Sigmoid colon (tissue), 7 donors: ENCODE results near the gene BOD1L2. TPM values are rescaled to one million over a fixed set of nuclear protein-coding genes. Genes with fewer than 3 reads are reported as not detected.

Experiments
- DNase-seq: peaks from one replicate; pipeline ENCODE4 v3.0.0-alpha.2; 2019
- H3K27ac ChIP-seq, 4 donors: fragments of 200-600 bp; sonication (generic); one replicate each; pipeline ENCODE4 v1.5.1; 2016 to 2019; ENCODE audit warnings: mild to moderate bottlenecking in 1 of 4
- H3K27me3 ChIP-seq, 3 donors: fragments of 200-600 bp; sonication (generic); one replicate each; pipeline ENCODE4 v1.5.1; 2019; ENCODE audit warnings: mild to moderate bottlenecking in 1 of 3
- H3K36me3 ChIP-seq, 4 donors: fragments of 200-600 bp; sonication (generic); one replicate each; pipeline ENCODE4 v1.5.1; 2016 to 2019
- H3K4me1 ChIP-seq, 4 donors: fragments of 200-600 bp; sonication (generic); one replicate each; pipeline ENCODE4 v1.5.1; 2017 to 2019
- H3K4me3 ChIP-seq, 4 donors: fragments of 200-600 bp; sonication (generic); one replicate each; pipeline ENCODE4 v1.5.1; 2017 to 2019; ENCODE audit warnings: mild to moderate bottlenecking in 2 of 4, moderate library complexity in 1 of 4
- H3K9me3 ChIP-seq, 4 donors: fragments of 200-600 bp in 3 of 4; sonication (generic) in 3 of 4; one replicate each; pipeline versions ENCODE4 v1.5.1 to v1.6.1; 2013 to 2019
- EP300 ChIP-seq, 4 donors: sonication (generic); formaldehyde crosslinking; IDR thresholded peaks; one replicate each; pipeline ENCODE4 v1.6.1; 2017; ENCODE audit warnings: antibody characterized with exemption in 4 of 4
- POLR2A ChIP-seq, 2 donors: fragments of 450-650 bp; IDR thresholded peaks; one replicate each; pipeline ENCODE4 v1.6.1; 2016; ENCODE audit warnings: antibody characterized with exemption in 2 of 2, mild to moderate bottlenecking in 2 of 2, moderate library complexity in 2 of 2
- POLR2AphosphoS5 ChIP-seq, 4 donors: sonication (generic); formaldehyde crosslinking; IDR thresholded peaks; one replicate each; pipeline ENCODE4 v1.6.1; 2017; ENCODE audit warnings: antibody characterized with exemption in 4 of 4
- WGBS, 2 donors: extraction: QIAGEN DNeasy Blood & Tissue Kit; methylation state at CpG; one replicate each; pipeline ENCODE4 v1.1.7; 2013; 5-methylcytosine and 5-hydroxymethylcytosine counted together
- intact Hi-C: fragments of 100-400 bp; cut with DNase I; formaldehyde crosslinking; loops from one replicate; pipeline ENCODE4 v1.15.1; 2023
- polyA plus RNA-seq, 3 donors: library from polyadenylated mRNA; stranded (reverse); fragments of 200-250 nt; gene quantifications; one replicate each; pipeline ENCODE4 v1.2.3, GENCODE V29; 2013
- total RNA-seq, 4 donors: library from RNA; depleted of rRNA; stranded (reverse); fragments of >200 nt; gene quantifications; one replicate each; pipeline ENCODE4 v1.1.0, GENCODE V29; 2016
- TF ChIP-seq, protein P1 (sequence below), 4 experiments: fragments of 450-650 bp in 3 of 4; fragments of 200-600 bp in 1 of 4; IDR thresholded peaks; one replicate each; pipeline ENCODE4 v1.5.1; 2016 to 2019; ENCODE audit warnings: antibody characterized with exemption in 4 of 4, mild to moderate bottlenecking in 3 of 4, moderate library complexity in 2 of 4
- donor health status: healthy with polysubstance abuse.
- donor health status: Bipolar disorder and iron deficiency.
- donor health status: healthy.

Gene BOD1L2
- total and polyA plus RNA-seq, 7 donors = not detected

DNA sequence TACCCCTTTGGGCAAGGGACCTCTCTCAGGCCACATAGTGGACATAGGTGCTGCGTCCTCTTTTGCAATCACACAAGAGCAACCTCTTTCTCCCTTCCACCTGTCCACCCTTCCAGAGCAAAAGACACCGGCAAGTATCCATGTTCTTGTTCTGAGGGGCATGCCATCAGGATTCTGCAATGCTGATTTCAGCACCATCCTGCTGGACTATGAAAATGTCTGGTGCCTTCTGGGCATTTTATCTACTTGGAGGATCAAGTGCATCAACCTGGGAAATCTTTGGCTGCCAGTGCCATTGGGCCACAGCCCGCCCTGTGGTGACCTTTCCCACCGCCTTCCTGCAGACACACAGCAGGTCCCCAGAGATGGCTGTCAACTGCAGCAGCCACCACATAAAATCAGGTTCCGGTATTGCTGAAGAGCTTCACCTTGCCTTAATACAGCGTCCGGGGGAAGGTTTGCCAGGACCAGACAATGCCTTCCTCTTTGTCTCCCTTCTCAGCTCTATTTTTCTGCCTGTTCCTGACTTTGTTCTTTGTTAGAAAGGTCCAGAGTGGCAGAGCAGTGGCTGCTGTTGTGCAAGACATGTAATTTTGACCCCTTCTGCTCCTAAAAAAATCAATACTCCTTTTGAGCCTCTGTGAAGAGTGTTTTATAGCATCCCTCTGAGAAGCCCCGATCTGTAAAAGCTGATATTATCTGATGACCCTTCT lies 18.5 kb upstream of the BOD1L2 start:
- Histone ChIP-seq H3K27ac (no peak overlapping the region), H3K9me3 (no peaks in the 10 kb centered on the region), H3K4me1 (no peaks in the 10 kb centered on the region), H3K36me3 (no peaks in the 10 kb centered on the region), H3K4me3 (no peak overlapping the region), H3K27me3 (peaks cover 0 to 23% (median 0%) of the 10 kb centered on the region in 3 donors)
- intact Hi-C loops = no loop called here
- TF ChIP-seq, protein P1, sequence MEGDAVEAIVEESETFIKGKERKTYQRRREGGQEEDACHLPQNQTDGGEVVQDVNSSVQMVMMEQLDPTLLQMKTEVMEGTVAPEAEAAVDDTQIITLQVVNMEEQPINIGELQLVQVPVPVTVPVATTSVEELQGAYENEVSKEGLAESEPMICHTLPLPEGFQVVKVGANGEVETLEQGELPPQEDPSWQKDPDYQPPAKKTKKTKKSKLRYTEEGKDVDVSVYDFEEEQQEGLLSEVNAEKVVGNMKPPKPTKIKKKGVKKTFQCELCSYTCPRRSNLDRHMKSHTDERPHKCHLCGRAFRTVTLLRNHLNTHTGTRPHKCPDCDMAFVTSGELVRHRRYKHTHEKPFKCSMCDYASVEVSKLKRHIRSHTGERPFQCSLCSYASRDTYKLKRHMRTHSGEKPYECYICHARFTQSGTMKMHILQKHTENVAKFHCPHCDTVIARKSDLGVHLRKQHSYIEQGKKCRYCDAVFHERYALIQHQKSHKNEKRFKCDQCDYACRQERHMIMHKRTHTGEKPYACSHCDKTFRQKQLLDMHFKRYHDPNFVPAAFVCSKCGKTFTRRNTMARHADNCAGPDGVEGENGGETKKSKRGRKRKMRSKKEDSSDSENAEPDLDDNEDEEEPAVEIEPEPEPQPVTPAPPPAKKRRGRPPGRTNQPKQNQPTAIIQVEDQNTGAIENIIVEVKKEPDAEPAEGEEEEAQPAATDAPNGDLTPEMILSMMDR (IDR thresholded peaks at IDR 0.05) = no peak
- TF ChIP-seq POLR2AphosphoS5 (IDR thresholded peaks at IDR 0.05) = no peak
- TF ChIP-seq POLR2A (IDR thresholded peaks at IDR 0.05) = no peak
- TF ChIP-seq EP300 (IDR thresholded peaks at IDR 0.05) = no peak
- DNase-seq = no peak
- 83 to 89% methylated on average over 8 of the region's 8 CpGs for WGBS, 2 donors

DNA sequence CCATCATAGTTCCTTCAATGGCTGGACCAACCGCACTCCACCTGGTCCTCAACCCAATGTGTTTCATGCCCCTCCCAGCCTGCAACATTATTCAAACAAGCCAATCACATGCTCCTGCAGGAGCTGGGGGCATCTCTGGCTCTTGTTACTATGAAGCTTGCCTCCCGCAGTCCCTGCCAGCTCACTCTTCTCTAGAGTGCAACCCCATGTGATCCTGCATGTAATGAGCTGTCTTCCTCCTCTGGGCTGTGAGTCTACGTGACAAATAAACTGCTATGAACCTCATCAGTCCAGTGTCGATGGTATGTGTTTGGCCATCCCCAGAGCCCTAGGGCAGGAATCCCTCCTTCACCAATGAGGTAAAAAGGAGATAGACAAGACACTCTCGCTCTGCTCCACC lies 15.8 kb upstream of the BOD1L2 start:
- intact Hi-C loops = no loop called here
- TF ChIP-seq EP300 (IDR thresholded peaks at IDR 0.05) = no peak
- no peak for TF ChIP-seq POLR2A (IDR thresholded peaks at IDR 0.05)
- Histone ChIP-seq H3K4me3 (no peak overlapping the region), H3K4me1 (no peaks in the 10 kb centered on the region), H3K27me3 (peaks cover 0 to 12% (median 0%) of the 10 kb centered on the region in 3 donors), H3K9me3 (no peaks in the 10 kb centered on the region), H3K36me3 (no peaks in the 10 kb centered on the region), H3K27ac (no peak overlapping the region)
- DNase-seq = no peak
- 90 to 92% methylated on average over 5 of the region's 5 CpGs for WGBS, 2 donors

DNA sequence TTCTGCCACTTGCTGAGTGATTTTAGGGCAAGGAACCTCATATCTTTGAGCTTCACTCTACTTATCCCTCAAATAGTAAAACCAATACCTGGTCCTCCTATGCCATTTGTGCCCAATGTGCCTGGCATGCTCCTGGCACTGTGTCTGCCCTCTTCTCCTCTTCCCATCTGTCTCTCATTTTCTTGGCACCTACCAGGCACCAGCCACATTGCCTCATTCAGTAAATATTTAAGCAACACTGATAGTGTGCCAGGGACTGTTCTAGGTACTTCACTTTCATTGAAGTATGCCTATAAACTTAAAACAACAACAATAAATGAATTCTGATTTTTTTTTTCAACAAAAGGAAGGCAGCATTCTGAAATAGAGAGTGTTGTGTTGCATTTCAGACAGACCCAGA lies 15.1 kb upstream of the BOD1L2 start:
- Histone ChIP-seq H3K4me3 (no peak overlapping the region), H3K36me3 (no peaks in the 10 kb centered on the region), H3K27ac (no peak overlapping the region), H3K9me3 (no peaks in the 10 kb centered on the region), H3K27me3 (peaks cover 0 to 12% (median 0%) of the 10 kb centered on the region in 3 donors), H3K4me1 (no peaks in the 10 kb centered on the region)
- DNase-seq = no peak
- intact Hi-C loops = no loop called here
- TF ChIP-seq, protein P1 (IDR thresholded peaks at IDR 0.05) = no peak
- TF ChIP-seq EP300 (IDR thresholded peaks at IDR 0.05) (no peak), POLR2A (IDR thresholded peaks at IDR 0.05) (no peak), POLR2AphosphoS5 (IDR thresholded peaks at IDR 0.05) (no peak)

DNA sequence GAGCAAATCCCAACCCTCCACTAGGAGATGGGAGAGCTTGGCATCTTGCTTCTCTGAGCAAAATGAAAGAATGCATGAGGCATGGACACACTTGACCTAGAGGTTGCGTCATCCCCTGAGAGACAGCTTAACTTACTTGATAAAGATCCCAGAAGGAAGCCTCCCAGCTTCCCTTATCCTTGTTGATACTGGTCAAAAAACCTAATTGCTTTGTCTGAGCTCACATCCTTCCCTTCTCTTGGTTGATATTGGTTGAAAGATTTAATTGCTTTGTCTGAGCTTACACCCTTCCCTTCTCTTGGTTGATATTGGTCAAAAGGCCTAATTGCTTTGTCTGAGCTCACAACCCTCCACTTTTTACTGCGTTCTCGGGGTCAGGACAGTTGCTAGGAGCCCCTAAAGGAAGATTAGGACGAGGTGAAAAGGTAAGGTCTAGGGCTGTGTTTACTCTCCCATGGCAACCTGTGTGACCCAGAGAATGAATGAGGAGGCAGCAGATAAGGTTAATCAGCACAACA lies 12.2 kb upstream of the BOD1L2 start:
- no peaks in the 10 kb centered on the region for H3K9me3 ChIP-seq
- no peaks in the 10 kb centered on the region for H3K36me3 ChIP-seq
- H3K27ac ChIP-seq = no peak overlapping the region
- H3K27me3 ChIP-seq = no peaks in the 10 kb centered on the region
- no peak overlapping the region for H3K4me3 ChIP-seq
- intact Hi-C loops = no loop called here
- no peaks in the 10 kb centered on the region for H3K4me1 ChIP-seq
- no peak for DNase-seq
- WGBS, 2 donors = 31 to 58% methylated on average over 4 of the region's 4 CpGs
- no peak for TF ChIP-seq EP300 (IDR thresholded peaks at IDR 0.05)
- TF ChIP-seq, protein P1 (IDR thresholded peaks at IDR 0.05) = no peak
- no peak for TF ChIP-seq POLR2AphosphoS5 (IDR thresholded peaks at IDR 0.05)
- TF ChIP-seq POLR2A (IDR thresholded peaks at IDR 0.05) = no peak

DNA sequence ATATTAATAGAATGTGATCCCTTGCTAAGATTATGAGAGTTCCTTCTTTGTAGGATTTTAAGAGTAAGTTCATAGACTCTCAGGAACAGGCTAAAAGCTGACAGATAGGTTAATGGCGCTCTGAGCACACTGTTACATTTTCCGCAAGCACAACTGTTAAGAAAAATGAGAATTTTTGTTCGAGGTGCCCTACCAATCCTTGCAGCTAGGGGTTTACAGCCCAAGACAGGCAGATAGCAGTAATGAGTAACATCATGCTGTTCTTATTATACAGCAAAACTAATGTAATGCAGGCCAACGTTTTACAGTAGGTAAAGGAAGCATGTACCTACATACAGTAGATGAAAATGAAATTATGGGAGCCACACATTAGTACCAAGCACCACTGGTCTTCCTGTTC lies 11.2 kb upstream of the BOD1L2 start:
- no peak overlapping the region for H3K4me3 ChIP-seq
- TF ChIP-seq, protein P1 (IDR thresholded peaks at IDR 0.05) = no peak
- TF ChIP-seq POLR2AphosphoS5 (IDR thresholded peaks at IDR 0.05) (no peak), EP300 (IDR thresholded peaks at IDR 0.05) (no peak)
- no peak overlapping the region for H3K27ac ChIP-seq
- H3K4me1 ChIP-seq = no peaks in the 10 kb centered on the region
- H3K9me3 ChIP-seq = no peaks in the 10 kb centered on the region
- WGBS, 2 donors = 50 to 55% methylated on average over 4 of the region's 4 CpGs
- intact Hi-C loops = no loop called here
- H3K27me3 ChIP-seq = no peaks in the 10 kb centered on the region
- no peaks in the 10 kb centered on the region for H3K36me3 ChIP-seq
- no peak for DNase-seq
